HEK293 (cell line): ENCODE data around the gene SUSD2.

Experiments
- CTCF ChIA-PET: fragments of 350-600 bp; formaldehyde crosslinking; extraction: SDS; loops from one replicate; lab custom pipeline; 2021; ENCODE audit warnings: antibody characterized with exemption; lab: Yijun Ruan, JAX
- POLR2A ChIA-PET: fragments of 300-600 bp; formaldehyde crosslinking; extraction: SDS; loops from one replicate; lab custom pipeline; 2020; ENCODE audit warnings: antibody characterized with exemption, inconsistent platforms; lab: Yijun Ruan, JAX
- H3K27ac ChIP-seq: fragments of 200-500 bp; sonication (Bioruptor generic); 2 replicates; pipeline ENCODE4 v1.5.1; 2014; ENCODE audit warnings: low read depth, low read length, control low read depth, inconsistent platforms; ENCODE audit errors: extremely low read depth
- H3K36me3 ChIP-seq, 2 experiments: fragments of 200-500 bp in 1 of 2; sonication (Bioruptor generic) in 1 of 2; 1 replicate in 1 of 2; 2 replicates in 1 of 2; pipeline ENCODE4 v1.5.1; 2014 to 2017; ENCODE audit warnings: inconsistent platforms in 2 of 2, low read length in 2 of 2; ENCODE audit not compliant: control insufficient read depth in 2 of 2, insufficient read depth in 1 of 2
- H3K4me1 ChIP-seq: fragments of 200-500 bp; sonication (Bioruptor generic); 2 replicates; pipeline ENCODE4 v1.5.1; 2014; ENCODE audit warnings: mild to moderate bottlenecking, low read length, inconsistent platforms; ENCODE audit not compliant: control insufficient read depth, insufficient read depth
- H3K4me3 ChIP-seq: 2 replicates; pipeline ENCODE4 v1.5.1; 2011; ENCODE audit warnings: low read depth, mild to moderate bottlenecking, control low read depth, low read length, moderate library complexity
- H3K9me3 ChIP-seq: fragments of 200-500 bp; sonication (Bioruptor generic); 2 replicates; pipeline ENCODE4 v1.5.1; 2014; ENCODE audit warnings: low read depth, low read length, inconsistent platforms; ENCODE audit not compliant: control insufficient read depth, insufficient read depth
- EGR2 ChIP-seq: fragments of 450-650 bp; formaldehyde crosslinking; IDR thresholded peaks from 2 replicates; pipeline ENCODE4 v1.5.1; 2016; ENCODE audit warnings: low read depth, missing biosample characterization, missing genetic modification characterization
- KLF9 ChIP-seq: fragments of 450-650 bp; formaldehyde crosslinking; IDR thresholded peaks from 2 replicates; pipeline ENCODE4 v1.5.1; 2016; ENCODE audit warnings: missing biosample characterization, missing genetic modification characterization, low read depth
- PRDM2 ChIP-seq: fragments of 450-650 bp; formaldehyde crosslinking; IDR thresholded peaks from 2 replicates; pipeline ENCODE4 v1.5.1; 2016; ENCODE audit warnings: missing biosample characterization, missing genetic modification characterization, borderline replicate concordance
- YY1 ChIP-seq: fragments of 450-650 bp; formaldehyde crosslinking; IDR thresholded peaks from 2 replicates; pipeline ENCODE4 v1.5.1; 2018; ENCODE audit warnings: missing biosample characterization, missing genetic modification characterization
- ZBTB17 ChIP-seq: fragments of 450-650 bp; formaldehyde crosslinking; IDR thresholded peaks from 2 replicates; pipeline ENCODE4 v1.5.1; 2016; ENCODE audit warnings: missing biosample characterization, missing genetic modification characterization
- ZBTB21 ChIP-seq: fragments of 450-650 bp; formaldehyde crosslinking; IDR thresholded peaks from 2 replicates; pipeline ENCODE4 v1.5.1; 2017; ENCODE audit warnings: missing biosample characterization, missing genetic modification characterization
- ZFP41 ChIP-seq: fragments of 450-650 bp; formaldehyde crosslinking; IDR thresholded peaks from 2 replicates; pipeline ENCODE4 v1.5.1; 2016; ENCODE audit warnings: missing biosample characterization, missing genetic modification characterization, borderline replicate concordance
- ZNF112 ChIP-seq: fragments of 450-650 bp; formaldehyde crosslinking; IDR thresholded peaks from 2 replicates; pipeline ENCODE4 v1.5.0; 2017; ENCODE audit warnings: missing biosample characterization, missing genetic modification characterization
- ZNF121 ChIP-seq: fragments of 450-650 bp; formaldehyde crosslinking; IDR thresholded peaks from 2 replicates; pipeline ENCODE4 v1.5.1; 2016; ENCODE audit warnings: missing biosample characterization, missing genetic modification characterization
- ZNF280C ChIP-seq: fragments of 450-650 bp; formaldehyde crosslinking; IDR thresholded peaks from 2 replicates; pipeline ENCODE4 v1.5.1; 2016; ENCODE audit warnings: missing biosample characterization, missing genetic modification characterization
- ZNF404 ChIP-seq: fragments of 450-650 bp; formaldehyde crosslinking; IDR thresholded peaks from 2 replicates; pipeline ENCODE4 v1.5.1; 2017; ENCODE audit warnings: missing biosample characterization, missing genetic modification characterization
- ZNF48 ChIP-seq: fragments of 450-650 bp; formaldehyde crosslinking; IDR thresholded peaks from 2 replicates; pipeline ENCODE4 v1.5.1; 2016; ENCODE audit warnings: missing biosample characterization, missing genetic modification characterization
- ZNF530 ChIP-seq: fragments of 450-650 bp; formaldehyde crosslinking; IDR thresholded peaks from 2 replicates; pipeline ENCODE4 v1.5.1; 2016; ENCODE audit warnings: low read depth, missing biosample characterization, missing genetic modification characterization
- ZNF549 ChIP-seq: fragments of 450-650 bp; IDR thresholded peaks from 2 replicates; pipeline ENCODE4 v1.5.1; 2018; ENCODE audit warnings: missing biosample characterization, missing genetic modification characterization, mild to moderate bottlenecking, inconsistent platforms, moderate library complexity
- ZNF558 ChIP-seq: fragments of 450-650 bp; formaldehyde crosslinking; IDR thresholded peaks from 2 replicates; pipeline ENCODE4 v1.5.1; 2016; ENCODE audit warnings: missing biosample characterization, missing genetic modification characterization
- ZNF560 ChIP-seq: fragments of 450-650 bp; formaldehyde crosslinking; IDR thresholded peaks from 2 replicates; pipeline ENCODE4 v1.5.1; 2017; ENCODE audit warnings: missing biosample characterization, missing genetic modification characterization, borderline replicate concordance
- ZNF747 ChIP-seq: fragments of 450-650 bp; formaldehyde crosslinking; IDR thresholded peaks from 2 replicates; pipeline ENCODE4 v1.5.1; 2016; ENCODE audit warnings: missing biosample characterization, missing genetic modification characterization
- ZNF777 ChIP-seq: fragments of 450-650 bp; formaldehyde crosslinking; IDR thresholded peaks from 2 replicates; pipeline ENCODE4 v1.5.1; 2017; ENCODE audit warnings: missing biosample characterization, missing genetic modification characterization, borderline replicate concordance
- TF ChIP-seq, protein P1 (sequence below): fragments of 450-650 bp; formaldehyde crosslinking; IDR thresholded peaks from 2 replicates; pipeline ENCODE4 v1.5.1; 2017; ENCODE audit warnings: missing biosample characterization, missing genetic modification characterization
- TF ChIP-seq, protein P2 (sequence below): fragments of 450-650 bp; formaldehyde crosslinking; IDR thresholded peaks from 2 replicates; pipeline ENCODE4 v1.5.1; 2017; ENCODE audit warnings: missing biosample characterization, missing genetic modification characterization

SUSD2 gene

DNA sequence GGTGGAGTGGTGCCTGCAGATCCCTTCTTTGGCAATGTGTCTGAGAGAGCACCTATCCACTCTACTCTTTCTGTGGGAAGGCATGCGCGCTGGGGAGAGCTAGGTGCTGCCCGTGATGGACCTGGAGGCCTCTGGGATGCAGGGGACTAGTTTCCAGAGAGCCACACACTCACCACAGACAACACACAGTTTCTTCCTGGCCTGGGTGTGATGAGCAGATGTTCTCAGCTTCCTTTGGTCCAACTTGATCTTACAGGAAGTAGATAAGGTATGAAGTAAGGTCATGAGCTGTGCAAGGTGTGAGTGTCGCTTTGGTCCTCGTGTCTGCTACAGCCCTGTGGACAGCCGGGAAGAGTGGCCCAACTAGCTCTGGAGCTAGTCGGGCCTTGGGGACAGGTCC, 27.3 kb upstream of the SUSD2 start:
- Histone ChIP-seq H3K36me3 (peaks cover 0 to 53% of the 10 kb centered on the region in 2 experiments; a peak in 1 of 3 replicates), H3K27ac (no peak overlapping the region), H3K9me3 (no peaks in the 10 kb centered on the region), H3K4me1 (peaks cover 16% of the 10 kb centered on the region), H3K4me3 (no peak overlapping the region)
- TF ChIP-seq, protein P1, sequence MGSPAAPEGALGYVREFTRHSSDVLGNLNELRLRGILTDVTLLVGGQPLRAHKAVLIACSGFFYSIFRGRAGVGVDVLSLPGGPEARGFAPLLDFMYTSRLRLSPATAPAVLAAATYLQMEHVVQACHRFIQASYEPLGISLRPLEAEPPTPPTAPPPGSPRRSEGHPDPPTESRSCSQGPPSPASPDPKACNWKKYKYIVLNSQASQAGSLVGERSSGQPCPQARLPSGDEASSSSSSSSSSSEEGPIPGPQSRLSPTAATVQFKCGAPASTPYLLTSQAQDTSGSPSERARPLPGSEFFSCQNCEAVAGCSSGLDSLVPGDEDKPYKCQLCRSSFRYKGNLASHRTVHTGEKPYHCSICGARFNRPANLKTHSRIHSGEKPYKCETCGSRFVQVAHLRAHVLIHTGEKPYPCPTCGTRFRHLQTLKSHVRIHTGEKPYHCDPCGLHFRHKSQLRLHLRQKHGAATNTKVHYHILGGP (tag by site-specific recombination), result no peak
- TF ChIP-seq ZBTB17, result peak; percentile 44; the same call in 1 of the 2 replicates
- CTCF ChIA-PET, result interaction anchor here (0.6 to 10.1 kb wide), 4 partner anchors 7 to 142 kb away, joined by 4 to 114 read pairs (median 28); partner anchors contain the start of gene SUSD2
- POLR2A ChIA-PET, result interaction anchor here (0.7 kb wide), 1 partner anchor 17 kb away, joined by 3 read pairs; no protein-coding TSS in a partner anchor

DNA sequence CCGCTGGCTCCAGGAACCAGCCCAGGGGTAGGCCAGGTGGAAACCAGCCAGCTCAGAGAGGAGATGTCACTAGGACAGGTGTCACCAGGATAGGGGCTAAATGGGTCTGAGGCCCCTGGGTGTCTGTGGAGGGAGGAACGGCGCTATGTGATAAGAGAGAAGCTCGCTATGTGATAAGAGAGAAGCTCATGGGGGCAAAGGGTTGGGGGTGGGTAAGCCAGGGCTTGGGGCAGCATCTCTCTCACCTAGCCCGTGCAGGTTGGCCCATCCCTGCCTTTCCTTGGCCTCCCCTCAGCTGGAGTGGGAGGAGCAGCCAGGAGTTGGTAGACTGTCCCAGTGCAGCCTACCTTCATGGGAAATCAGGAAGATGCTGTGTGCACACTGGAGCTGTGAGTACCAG, 26.5 kb upstream of the SUSD2 start:
- H3K4me3 ChIP-seq, result no peak overlapping the region
- ChIA-PET CTCF (interaction anchor here (0.5 to 10.1 kb wide), 24 partner anchors 8 to 1078 kb away, joined by 3 to 114 read pairs (median 4); partner anchors contain the start of genes MIF and SUSD2), POLR2A (interaction anchor here (0.7 kb wide), 1 partner anchor 183 kb away, joined by 3 read pairs; no protein-coding TSS in a partner anchor)
- H3K4me1 ChIP-seq, result peaks cover 16% of the 10 kb centered on the region
- no peaks in the 10 kb centered on the region for H3K9me3 ChIP-seq
- no peak overlapping the region for H3K27ac ChIP-seq
- TF ChIP-seq ZNF549 (no peak), YY1 (tag by site-specific recombination) (no peak), PRDM2 (tag by site-specific recombination) (no peak), ZNF404 (tag by site-specific recombination) (no peak), ZBTB21 (tag by site-specific recombination) (no peak), ZNF560 (tag by site-specific recombination) (no peak), EGR2 (no peak)
- TF ChIP-seq, protein P2, sequence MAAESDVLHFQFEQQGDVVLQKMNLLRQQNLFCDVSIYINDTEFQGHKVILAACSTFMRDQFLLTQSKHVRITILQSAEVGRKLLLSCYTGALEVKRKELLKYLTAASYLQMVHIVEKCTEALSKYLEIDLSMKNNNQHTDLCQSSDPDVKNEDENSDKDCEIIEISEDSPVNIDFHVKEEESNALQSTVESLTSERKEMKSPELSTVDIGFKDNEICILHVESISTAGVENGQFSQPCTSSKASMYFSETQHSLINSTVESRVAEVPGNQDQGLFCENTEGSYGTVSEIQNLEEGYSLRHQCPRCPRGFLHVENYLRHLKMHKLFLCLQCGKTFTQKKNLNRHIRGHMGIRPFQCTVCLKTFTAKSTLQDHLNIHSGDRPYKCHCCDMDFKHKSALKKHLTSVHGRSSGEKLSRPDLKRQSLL (tag by site-specific recombination), result no peak
- peaks cover 0 to 45% of the 10 kb centered on the region in 2 experiments; a peak in 1 of 3 replicates for H3K36me3 ChIP-seq

GRCh38 chr22:24155627-24156140, 25.6 kb upstream of the SUSD2 start:
- Histone ChIP-seq H3K4me1 (peaks cover 16% of the 10 kb centered on the region), H3K36me3 (peaks cover 0 to 41% of the 10 kb centered on the region in 2 experiments; a peak in 1 of 3 replicates), H3K27ac (no peak overlapping the region), H3K4me3 (peak overlapping the region; percentile 37), H3K9me3 (no peaks in the 10 kb centered on the region)
- ChIA-PET CTCF (interaction anchor here (0.5 to 10.1 kb wide), 29 partner anchors 7 to 1079 kb away, joined by 3 to 114 read pairs (median 3); partner anchors contain the start of genes CABIN1, MIF and SUSD2), POLR2A (interaction anchor here (0.6 to 2.1 kb wide), 2 partner anchors 9 to 41 kb away, joined by 4 to 6 read pairs; no protein-coding TSS in a partner anchor)
- TF ChIP-seq ZFP41 (tag by site-specific recombination) (no peak), ZNF558 (tag by site-specific recombination) (no peak), ZNF112 (tag by site-specific recombination) (no peak), ZNF530 (no peak), KLF9 (no peak; the same call in 1 of the 2 replicates), ZNF121 (tag by site-specific recombination) (no peak), ZNF747 (tag by site-specific recombination) (no peak), ZNF48 (tag by site-specific recombination) (no peak), ZNF280C (no peak), ZNF777 (tag by site-specific recombination) (no peak)
